Neural cell (in vitro differentiated cells): ENCODE measurements around the gene LY9. TPM values are rescaled to one million over a fixed set of nuclear protein-coding genes. Genes with fewer than 3 reads are reported as not detected.

Experiments
- H2AFZ ChIP-seq: fragments of 200-600, 300-800 bp; sonication (generic), shearing (Covaris generic); 2 replicates; pipeline ENCODE4 v1.6.0; 2014; ENCODE audit warnings: low read depth, mild to moderate bottlenecking, antibody characterized with exemption, low read length, moderate library complexity
- H3F3A ChIP-seq: fragments of 200-600 bp; shearing (Covaris generic); 2 replicates; pipeline ENCODE4 v1.6.1; 2016; ENCODE audit warnings: mild to moderate bottlenecking, moderate library complexity, mixed read lengths, antibody characterized with exemption, low read length; ENCODE audit not compliant: insufficient read depth, poor library complexity, severe bottlenecking
- H3K27ac ChIP-seq: fragments of 200-600, 300-800 bp; sonication (generic), shearing (Covaris generic); 2 replicates; pipeline ENCODE4 v1.5.1; 2014; ENCODE audit warnings: mild to moderate bottlenecking, low read length, moderate library complexity
- H3K27me3 ChIP-seq: fragments of 300-800, 200-600 bp; sonication (generic), shearing (Covaris generic); 2 replicates; pipeline ENCODE4 v1.6.0; 2014; ENCODE audit warnings: mild to moderate bottlenecking, low read depth, low read length, moderate library complexity; ENCODE audit not compliant: insufficient read depth
- H3K36me3 ChIP-seq: fragments of 300-800, 200-600 bp; sonication (generic), shearing (Covaris generic); 2 replicates; pipeline ENCODE4 v1.5.1; 2014; ENCODE audit warnings: mild to moderate bottlenecking, antibody characterized with exemption, low read length, moderate library complexity; ENCODE audit not compliant: insufficient read depth
- H3K4me2 ChIP-seq: fragments of 300-800, 200-600 bp; sonication (generic), shearing (Covaris generic); 2 replicates; pipeline ENCODE4 v1.6.0; 2014; ENCODE audit warnings: mild to moderate bottlenecking, low read length
- H3K4me3 ChIP-seq: fragments of 300-800, 200-600 bp; sonication (generic), shearing (Covaris generic); 2 replicates; pipeline ENCODE4 v1.5.1; 2014; ENCODE audit warnings: mild to moderate bottlenecking, low read length, moderate library complexity
- H3K79me2 ChIP-seq: fragments of 200-600 bp; shearing (Covaris generic); replicated peaks from 2 replicates; pipeline ENCODE4 v1.6.0; 2014; ENCODE audit warnings: mild to moderate bottlenecking, low read length, moderate library complexity; ENCODE audit not compliant: insufficient read depth
- H3K9ac ChIP-seq: fragments of 300-800, 200-600 bp; sonication (generic), shearing (Covaris generic); 2 replicates; pipeline ENCODE4 v1.6.1; 2016; ENCODE audit warnings: mild to moderate bottlenecking, low read length, mixed read lengths
- H3K9me2 ChIP-seq: fragments of 200-600 bp; shearing (Covaris generic); 2 replicates; pipeline ENCODE4 v1.6.1; 2016; ENCODE audit warnings: mild to moderate bottlenecking, low read length, mixed read lengths; ENCODE audit not compliant: insufficient read depth
- H3K9me3 ChIP-seq: fragments of 200-600, 300-800 bp; sonication (generic), shearing (Covaris generic); 2 replicates; pipeline ENCODE4 v1.6.1; 2016; ENCODE audit warnings: mild to moderate bottlenecking, mixed run types, low read length, moderate library complexity, mixed read lengths
- H4K20me1 ChIP-seq: fragments of 200-600 bp; shearing (Covaris generic); 2 replicates; pipeline ENCODE4 v1.6.1; 2016; ENCODE audit warnings: mild to moderate bottlenecking, mixed run types; ENCODE audit not compliant: insufficient read depth
- EP300 ChIP-seq: fragments of 450-650 bp; conservative IDR thresholded peaks from 2 replicates; pipeline ENCODE4 v1.6.1; 2014; ENCODE audit warnings: antibody characterized with exemption, mild to moderate bottlenecking, moderate library complexity; ENCODE audit not compliant: poor library complexity, severe bottlenecking
- EZH2 ChIP-seq: fragments of 200-600, 300-800 bp; shearing (Covaris generic), sonication (generic); IDR thresholded peaks from 2 replicates; pipeline ENCODE4 v1.6.1; 2014; ENCODE audit warnings: antibody characterized with exemption, low read length, borderline replicate concordance, mild to moderate bottlenecking; ENCODE audit not compliant: insufficient read depth, poor library complexity, severe bottlenecking
- MXI1 ChIP-seq: fragments of 450-650 bp; conservative IDR thresholded peaks from 2 replicates; pipeline ENCODE4 v1.6.1; 2014; ENCODE audit warnings: antibody characterized with exemption, mild to moderate bottlenecking; ENCODE audit not compliant: poor library complexity, severe bottlenecking
- POLR2AphosphoS5 ChIP-seq: IDR thresholded peaks from 2 replicates; pipeline ENCODE4 v1.6.1; 2012
- RAD21 ChIP-seq: fragments of 450-650 bp; conservative IDR thresholded peaks from 2 replicates; pipeline ENCODE4 v1.6.1; 2014; ENCODE audit warnings: antibody characterized with exemption, mild to moderate bottlenecking, moderate library complexity
- SMC3 ChIP-seq: fragments of 450-650 bp; conservative IDR thresholded peaks from 2 replicates; pipeline ENCODE4 v1.6.1; 2014; ENCODE audit warnings: antibody characterized with exemption, mild to moderate bottlenecking, moderate library complexity; ENCODE audit not compliant: poor library complexity
- TAF1 ChIP-seq: IDR thresholded peaks from 2 replicates; pipeline ENCODE4 v1.6.1; 2012; ENCODE audit warnings: low read depth
- polyA plus RNA-seq: library from polyadenylated mRNA; depleted of rRNA; stranded (reverse); fragments of >200 nt; gene quantifications from 2 replicates; pipeline ENCODE4 v1.2.3, GENCODE V29; 2014
- TF ChIP-seq, protein P1 (sequence below): IDR thresholded peaks from 2 replicates; pipeline ENCODE4 v1.6.1; 2012; ENCODE audit warnings: borderline replicate concordance
- TF ChIP-seq, protein P2 (sequence below): fragments of 450-650 bp; IDR thresholded peaks from 2 replicates; pipeline ENCODE4 v1.5.1; 2014; ENCODE audit warnings: antibody characterized with exemption, mild to moderate bottlenecking, moderate library complexity; ENCODE audit not compliant: poor library complexity, severe bottlenecking

LY9 gene
- polyA plus RNA-seq, 1 donor from 2014 or later, result not detected

DNA sequence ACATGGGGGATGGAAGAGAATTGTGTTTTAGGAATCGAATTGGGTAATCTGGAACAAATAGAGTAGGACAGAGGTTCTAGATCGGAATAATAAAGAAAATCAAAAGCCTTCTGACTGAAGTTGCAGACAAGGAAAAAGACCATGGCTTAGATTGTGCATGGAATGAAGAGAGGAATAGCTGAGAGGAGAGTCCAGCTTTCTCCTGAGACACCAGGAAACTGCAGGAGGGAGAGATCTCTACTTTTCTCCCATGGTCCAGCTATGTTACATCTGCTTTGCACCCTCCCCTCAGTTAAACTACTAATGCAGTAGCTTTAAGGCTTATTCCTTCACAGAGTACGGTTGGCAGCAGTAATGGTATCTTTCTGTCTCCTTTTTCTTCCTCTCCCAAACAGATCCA is 43.6 kb upstream of the LY9 start:
- Histone ChIP-seq H3K27me3 (no peaks in the 10 kb centered on the region), H3K9me3 (no peaks in the 10 kb centered on the region), H3K9ac (no peak overlapping the region), H3K36me3 (no peaks in the 10 kb centered on the region), H3K4me2 (no peak overlapping the region), H3F3A (no peaks in the 10 kb centered on the region), H4K20me1 (no peaks in the 10 kb centered on the region), H3K9me2 (no peaks in the 10 kb centered on the region), H3K4me3 (no peak overlapping the region), H3K27ac (no peak overlapping the region), H3K79me2 (no peaks in the 10 kb centered on the region), H2AFZ (no peak overlapping the region)
- TF ChIP-seq, protein P1, sequence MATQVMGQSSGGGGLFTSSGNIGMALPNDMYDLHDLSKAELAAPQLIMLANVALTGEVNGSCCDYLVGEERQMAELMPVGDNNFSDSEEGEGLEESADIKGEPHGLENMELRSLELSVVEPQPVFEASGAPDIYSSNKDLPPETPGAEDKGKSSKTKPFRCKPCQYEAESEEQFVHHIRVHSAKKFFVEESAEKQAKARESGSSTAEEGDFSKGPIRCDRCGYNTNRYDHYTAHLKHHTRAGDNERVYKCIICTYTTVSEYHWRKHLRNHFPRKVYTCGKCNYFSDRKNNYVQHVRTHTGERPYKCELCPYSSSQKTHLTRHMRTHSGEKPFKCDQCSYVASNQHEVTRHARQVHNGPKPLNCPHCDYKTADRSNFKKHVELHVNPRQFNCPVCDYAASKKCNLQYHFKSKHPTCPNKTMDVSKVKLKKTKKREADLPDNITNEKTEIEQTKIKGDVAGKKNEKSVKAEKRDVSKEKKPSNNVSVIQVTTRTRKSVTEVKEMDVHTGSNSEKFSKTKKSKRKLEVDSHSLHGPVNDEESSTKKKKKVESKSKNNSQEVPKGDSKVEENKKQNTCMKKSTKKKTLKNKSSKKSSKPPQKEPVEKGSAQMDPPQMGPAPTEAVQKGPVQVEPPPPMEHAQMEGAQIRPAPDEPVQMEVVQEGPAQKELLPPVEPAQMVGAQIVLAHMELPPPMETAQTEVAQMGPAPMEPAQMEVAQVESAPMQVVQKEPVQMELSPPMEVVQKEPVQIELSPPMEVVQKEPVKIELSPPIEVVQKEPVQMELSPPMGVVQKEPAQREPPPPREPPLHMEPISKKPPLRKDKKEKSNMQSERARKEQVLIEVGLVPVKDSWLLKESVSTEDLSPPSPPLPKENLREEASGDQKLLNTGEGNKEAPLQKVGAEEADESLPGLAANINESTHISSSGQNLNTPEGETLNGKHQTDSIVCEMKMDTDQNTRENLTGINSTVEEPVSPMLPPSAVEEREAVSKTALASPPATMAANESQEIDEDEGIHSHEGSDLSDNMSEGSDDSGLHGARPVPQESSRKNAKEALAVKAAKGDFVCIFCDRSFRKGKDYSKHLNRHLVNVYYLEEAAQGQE, result no peak
- TF ChIP-seq SMC3 (no peak), RAD21 (no peak), EZH2 (no peak), MXI1 (no peak), EP300 (no peak), POLR2AphosphoS5 (no peak), TAF1 (no peak)
- TF ChIP-seq, protein P2, sequence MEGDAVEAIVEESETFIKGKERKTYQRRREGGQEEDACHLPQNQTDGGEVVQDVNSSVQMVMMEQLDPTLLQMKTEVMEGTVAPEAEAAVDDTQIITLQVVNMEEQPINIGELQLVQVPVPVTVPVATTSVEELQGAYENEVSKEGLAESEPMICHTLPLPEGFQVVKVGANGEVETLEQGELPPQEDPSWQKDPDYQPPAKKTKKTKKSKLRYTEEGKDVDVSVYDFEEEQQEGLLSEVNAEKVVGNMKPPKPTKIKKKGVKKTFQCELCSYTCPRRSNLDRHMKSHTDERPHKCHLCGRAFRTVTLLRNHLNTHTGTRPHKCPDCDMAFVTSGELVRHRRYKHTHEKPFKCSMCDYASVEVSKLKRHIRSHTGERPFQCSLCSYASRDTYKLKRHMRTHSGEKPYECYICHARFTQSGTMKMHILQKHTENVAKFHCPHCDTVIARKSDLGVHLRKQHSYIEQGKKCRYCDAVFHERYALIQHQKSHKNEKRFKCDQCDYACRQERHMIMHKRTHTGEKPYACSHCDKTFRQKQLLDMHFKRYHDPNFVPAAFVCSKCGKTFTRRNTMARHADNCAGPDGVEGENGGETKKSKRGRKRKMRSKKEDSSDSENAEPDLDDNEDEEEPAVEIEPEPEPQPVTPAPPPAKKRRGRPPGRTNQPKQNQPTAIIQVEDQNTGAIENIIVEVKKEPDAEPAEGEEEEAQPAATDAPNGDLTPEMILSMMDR, result no peak

DNA sequence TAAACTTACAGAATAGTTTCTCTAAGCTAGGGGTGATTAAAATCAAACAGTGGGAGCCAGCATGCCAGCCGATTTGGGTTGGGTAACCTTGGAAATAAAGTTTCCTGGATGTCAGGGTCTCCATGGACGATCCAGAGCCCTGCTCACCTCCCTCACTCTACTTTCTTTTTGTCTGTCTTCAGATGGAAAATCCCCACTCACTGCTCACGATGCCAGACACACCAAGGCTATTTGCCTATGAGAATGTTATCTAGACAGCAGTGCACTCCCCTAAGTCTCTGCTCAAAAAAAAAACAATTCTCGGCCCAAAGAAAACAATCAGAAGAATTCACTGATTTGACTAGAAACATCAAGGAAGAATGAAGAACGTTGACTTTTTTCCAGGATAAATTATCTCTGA is 43.0 kb upstream of the LY9 start:
- H2AFZ ChIP-seq, result no peak overlapping the region
- no peaks in the 10 kb centered on the region for H3K79me2 ChIP-seq
- H3K4me3 ChIP-seq, result no peak overlapping the region
- no peak for TF ChIP-seq POLR2AphosphoS5
- TF ChIP-seq EZH2, result no peak
- no peak for TF ChIP-seq SMC3
- no peak for TF ChIP-seq EP300
- TF ChIP-seq RAD21, result no peak
- no peak for TF ChIP-seq TAF1
- TF ChIP-seq, protein P1, result no peak
- no peak for TF ChIP-seq MXI1
- TF ChIP-seq, protein P2, result no peak
- H3K36me3 ChIP-seq, result no peaks in the 10 kb centered on the region
- H4K20me1 ChIP-seq, result no peaks in the 10 kb centered on the region
- no peak overlapping the region for H3K27ac ChIP-seq
- H3K9me3 ChIP-seq, result no peaks in the 10 kb centered on the region
- no peaks in the 10 kb centered on the region for H3K27me3 ChIP-seq
- no peaks in the 10 kb centered on the region for H3K9me2 ChIP-seq
- no peak overlapping the region for H3K9ac ChIP-seq
- no peaks in the 10 kb centered on the region for H3F3A ChIP-seq
- no peak overlapping the region for H3K4me2 ChIP-seq
